ENCODE results near the gene NR0B2.

Gene NR0B2

GRCh38 chr1:26861889-26862378 lies 51.8 kb downstream of the NR0B2 start:
- 94% methylated on average over 7 of the region's 7 CpGs for WGBS

More at GRCh38 chr1:26861889-26862378, 51.8 kb downstream of the NR0B2 start:
- Histone ChIP-seq H3K27me3 (ENCODE audit: control insufficient read depth in 1 of 2, insufficient read depth in 1 of 2, low read length in 2 of 2) (no peaks in the 10 kb centered on the region), H3K36me3 (ENCODE audit: control insufficient read depth in 1 of 2, insufficient read depth in 2 of 2, low read depth in 1 of 2, low read length in 2 of 2) (peaks cover 0 to 18% of the 10 kb centered on the region in 2 experiments), H2BK120ac (ENCODE audit: low read depth, low read length) (no peak overlapping the region), H3K79me1 (replicated peaks; ENCODE audit: low read length, poor library complexity, severe bottlenecking) (no peaks in the 10 kb centered on the region), H3K4me1 (ENCODE audit: control insufficient read depth, insufficient read depth, low read depth, low read length) (peaks cover 29% of the 10 kb centered on the region), H3K23ac (ENCODE audit: low read length in 2 of 2) (no peak overlapping the region), H4K8ac (ENCODE audit: low read length) (no peak overlapping the region), H3K4me2 (ENCODE audit: low read length, poor library complexity, severe bottlenecking) (no peak overlapping the region), H2AK5ac (ENCODE audit: low read length, severe bottlenecking) (peak overlapping the region; percentile 49), H2BK12ac (ENCODE audit: low read length in 2 of 2) (no peak overlapping the region), H3K4ac (ENCODE audit: low read depth in 1 of 2, low read length in 2 of 2) (no peak overlapping the region), H3K27ac (ENCODE audit: low read length, poor library complexity, severe bottlenecking) (peak overlapping the region; percentile 8), H3K18ac (ENCODE audit: low read depth in 1 of 2, low read length in 2 of 2) (no peak overlapping the region), H2BK15ac (ENCODE audit: low read depth, poor library complexity, severe bottlenecking) (no peak overlapping the region), H2BK5ac (ENCODE audit: low read depth, low read length, poor library complexity, severe bottlenecking) (no peak overlapping the region), H3K9ac (ENCODE audit: low read length) (no peak overlapping the region), H3K4me3 (ENCODE audit: insufficient read depth in 1 of 2, low read depth in 1 of 2, low read length in 2 of 2) (no peak overlapping the region), H2AFZ (ENCODE audit: low read depth, low read length) (no peak overlapping the region), H3K9me3 (ENCODE audit: control insufficient read depth, low read length) (no peaks in the 10 kb centered on the region), H3K14ac (ENCODE audit: low read length in 2 of 2) (no peak overlapping the region), H4K91ac (ENCODE audit: low read length) (no peak overlapping the region)
- no peak for DNase-seq
